Spleen (tissue), 11 donors: ENCODE results near the gene LHFPL3. TPM values are rescaled to one million over a fixed set of nuclear protein-coding genes. Genes with fewer than 3 reads are reported as not detected.

Source experiments
- DNase-seq: peaks from one replicate; pipeline ENCODE4 v3.0.0-alpha.2; 2020
- H3K27ac ChIP-seq, 8 donors: fragments of 200-600 bp; sonication (generic) in 7 of 8; 1 replicate in 4 of 8; 2 replicates in 4 of 8; pipeline versions ENCODE4 v1.5.0 to v1.8.0; 2016 to 2021; ENCODE audit warnings: inconsistent platforms in 4 of 8, mild to moderate bottlenecking in 4 of 8, moderate library complexity in 1 of 8
- H3K27me3 ChIP-seq, 7 donors: fragments of 200-600 bp; sonication (generic) in 6 of 7; replicated peaks in 1 of 7; 1 replicate in 4 of 7; 2 replicates in 3 of 7; pipeline versions ENCODE4 v1.5.0 to v1.8.0; 2016 to 2021; ENCODE audit warnings: inconsistent platforms in 3 of 7, mild to moderate bottlenecking in 1 of 7
- H3K36me3 ChIP-seq, 6 donors: fragments of 200-600 bp; sonication (generic) in 5 of 6; 1 replicate in 4 of 6; 2 replicates in 2 of 6; pipeline versions ENCODE4 v1.5.0 to v1.8.0; 2016 to 2021; ENCODE audit warnings: inconsistent platforms in 2 of 6
- H3K4me1 ChIP-seq, 6 donors: fragments of 200-600 bp; sonication (generic) in 5 of 6; 1 replicate in 3 of 6; 2 replicates in 3 of 6; pipeline versions ENCODE4 v1.5.0 to v1.8.0; 2016 to 2021; ENCODE audit warnings: inconsistent platforms in 3 of 6
- H3K4me3 ChIP-seq, 8 donors: fragments of 200-600 bp; sonication (generic) in 7 of 8; 1 replicate in 4 of 8; 2 replicates in 4 of 8; pipeline versions ENCODE4 v1.5.0 to v1.8.0; 2016 to 2021; ENCODE audit warnings: inconsistent platforms in 4 of 8, mild to moderate bottlenecking in 4 of 8, moderate library complexity in 2 of 8
- H3K9me3 ChIP-seq, 8 donors: fragments of 200-600 bp; sonication (generic) in 7 of 8; 1 replicate in 4 of 8; 2 replicates in 4 of 8; pipeline versions ENCODE4 v1.5.0 to v1.8.0; 2016 to 2021; ENCODE audit warnings: inconsistent platforms in 4 of 8
- POLR2A ChIP-seq, 3 donors: fragments of 450-650 bp; IDR thresholded peaks; one replicate each; pipeline ENCODE4 v1.5.1; 2017; ENCODE audit warnings: antibody characterized with exemption in 3 of 3, mild to moderate bottlenecking in 1 of 3
- POLR2AphosphoS5 ChIP-seq, 3 donors: sonication (generic); formaldehyde crosslinking; IDR thresholded peaks; one replicate each; pipeline ENCODE4 v1.5.1; 2017; ENCODE audit warnings: antibody characterized with exemption in 3 of 3
- WGBS, 5 donors: extraction: QIAGEN DNeasy Blood & Tissue Kit in 3 of 5; methylation state at CpG; one replicate each; pipeline versions ENCODE4 v1.1.5 to v1.1.7; 2013 to 2018; 5-methylcytosine and 5-hydroxymethylcytosine counted together
- intact Hi-C: fragments of 100-400 bp; cut with DNase I; formaldehyde crosslinking; loops from one replicate; pipeline ENCODE4 v1.15.0; 2023; ENCODE audit warnings: low total_unique reads
- polyA plus RNA-seq, 3 donors: library from polyadenylated mRNA; stranded (reverse); fragments of 200-250 nt; gene quantifications; one replicate each; pipeline ENCODE4 v1.2.1, GENCODE V29; 2013
- total RNA-seq, 7 donors: library from RNA; depleted of rRNA in 3 of 7; stranded (reverse); fragments of >200 nt in 3 of 7; fragmentation: NEBNext Ultra II Directional in 4 of 7; extraction: Animal tissue kit (Norgen Biotek cat#: 25700) in 4 of 7; gene quantifications; one replicate each; pipeline versions ENCODE4 v1.1.0 to v1.2.1, GENCODE V29; 2016 to 2021
- TF ChIP-seq, protein P1 (sequence below), 11 experiments: fragments of 200-600 bp in 7 of 11; fragments of 450-650 bp in 4 of 11; sonication (generic) in 4 of 11; IDR thresholded peaks in 8 of 11; conservative IDR thresholded peaks in 3 of 11; 1 replicate in 7 of 11; 2 replicates in 4 of 11; pipeline versions ENCODE4 v1.4.0 to v1.8.0; 2016 to 2021; ENCODE audit warnings: antibody characterized with exemption in 11 of 11, inconsistent platforms in 4 of 11, mild to moderate bottlenecking in 1 of 11
- donor health status: healthy with polysubstance abuse.
- donor health status: DM: no; HTN: no; CAD: no; lungs with moderate emphysema.
- donor health status: DM: no; HTN: no; CAD: no.
- donor health status: Bipolar disorder and iron deficiency.
- donor health status: healthy.
- donor health status: DM: no; HTN: no; CAD: no.
- donor health status: DM: yes; HTN: yes; CAD: no.

Gene LHFPL3
- total and polyA plus RNA-seq, 10 donors = 0.07 to 1.0 (median 0.20) TPM; not detected in 3

DNA sequence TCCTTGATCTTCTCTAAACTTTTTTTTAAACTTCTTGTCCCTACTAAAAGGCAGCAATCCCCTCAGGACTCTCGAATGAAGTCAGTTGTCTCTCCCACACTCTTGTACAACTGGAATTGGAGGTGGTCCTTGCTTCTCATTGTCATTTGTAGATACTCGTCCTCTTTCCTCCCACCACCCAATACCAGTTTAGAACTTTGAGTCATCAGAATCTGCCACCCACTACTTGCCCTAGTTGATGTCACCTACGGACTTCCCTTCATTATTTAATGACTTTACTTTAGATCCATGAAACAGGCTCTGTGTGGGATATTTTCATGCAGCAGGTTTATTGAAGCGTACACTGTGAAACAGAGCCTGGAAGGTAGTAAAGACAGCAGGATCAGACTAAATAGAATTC is 28.6 kb upstream of the LHFPL3 start:
- TF ChIP-seq, protein P1, sequence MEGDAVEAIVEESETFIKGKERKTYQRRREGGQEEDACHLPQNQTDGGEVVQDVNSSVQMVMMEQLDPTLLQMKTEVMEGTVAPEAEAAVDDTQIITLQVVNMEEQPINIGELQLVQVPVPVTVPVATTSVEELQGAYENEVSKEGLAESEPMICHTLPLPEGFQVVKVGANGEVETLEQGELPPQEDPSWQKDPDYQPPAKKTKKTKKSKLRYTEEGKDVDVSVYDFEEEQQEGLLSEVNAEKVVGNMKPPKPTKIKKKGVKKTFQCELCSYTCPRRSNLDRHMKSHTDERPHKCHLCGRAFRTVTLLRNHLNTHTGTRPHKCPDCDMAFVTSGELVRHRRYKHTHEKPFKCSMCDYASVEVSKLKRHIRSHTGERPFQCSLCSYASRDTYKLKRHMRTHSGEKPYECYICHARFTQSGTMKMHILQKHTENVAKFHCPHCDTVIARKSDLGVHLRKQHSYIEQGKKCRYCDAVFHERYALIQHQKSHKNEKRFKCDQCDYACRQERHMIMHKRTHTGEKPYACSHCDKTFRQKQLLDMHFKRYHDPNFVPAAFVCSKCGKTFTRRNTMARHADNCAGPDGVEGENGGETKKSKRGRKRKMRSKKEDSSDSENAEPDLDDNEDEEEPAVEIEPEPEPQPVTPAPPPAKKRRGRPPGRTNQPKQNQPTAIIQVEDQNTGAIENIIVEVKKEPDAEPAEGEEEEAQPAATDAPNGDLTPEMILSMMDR (IDR thresholded peaks at IDR 0.05 in 8 of 11, conservative IDR thresholded peaks at IDR 0.05 in 3 of 11) = no peak
- 50 to 59% (median 53%) methylated on average over 4 of the region's 4 CpGs for WGBS, 5 donors
- Histone ChIP-seq H3K27ac (no peak overlapping the region), H3K27me3 (peaks cover 0 to 3% (median 0%) of the 10 kb centered on the region in 7 donors), H3K4me3 (no peak overlapping the region), H3K4me1 (no peaks in the 10 kb centered on the region), H3K36me3 (no peaks in the 10 kb centered on the region), H3K9me3 (peaks cover 0 to 10% (median 0%) of the 10 kb centered on the region in 8 donors)
- no peak for DNase-seq
- intact Hi-C loops = no loop called here

DNA sequence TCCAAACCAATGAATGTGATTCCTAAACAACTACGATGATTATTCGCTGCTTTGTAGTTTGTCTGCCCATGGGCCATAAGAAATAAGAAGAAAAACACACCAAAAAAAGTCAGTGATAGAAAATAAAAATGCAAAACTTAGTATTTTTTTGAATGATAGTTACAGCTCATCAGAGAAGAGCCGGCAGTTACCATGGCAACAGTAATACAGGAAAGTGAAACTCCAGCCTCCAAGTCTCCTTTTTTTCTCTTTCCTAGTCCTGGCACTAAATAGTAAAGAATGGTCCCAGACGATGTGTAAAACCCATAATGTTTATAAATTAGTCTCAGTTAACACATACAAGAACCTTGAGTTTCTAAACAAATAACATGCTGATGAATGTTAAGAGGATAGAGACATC is 21.6 kb upstream of the LHFPL3 start:
- DNase-seq = no peak
- Histone ChIP-seq H3K27me3 (no peaks in the 10 kb centered on the region), H3K4me1 (no peaks in the 10 kb centered on the region), H3K27ac (no peak overlapping the region), H3K4me3 (no peak overlapping the region), H3K36me3 (no peaks in the 10 kb centered on the region), H3K9me3 (no peaks in the 10 kb centered on the region)
- WGBS, 5 donors = 77 to 90% (median 81%) methylated on average over 4 of the region's 4 CpGs
- intact Hi-C loops = no loop called here
- TF ChIP-seq POLR2AphosphoS5 (IDR thresholded peaks at IDR 0.05) (no peak), POLR2A (IDR thresholded peaks at IDR 0.05) (no peak)
- TF ChIP-seq, protein P1 (IDR thresholded peaks at IDR 0.05 in 8 of 11, conservative IDR thresholded peaks at IDR 0.05 in 3 of 11) = no peak

- no peaks in the 10 kb centered on the region for H3K36me3 ChIP-seq
- no peak overlapping the region for H3K27ac ChIP-seq
- 61 to 71% (median 64%) methylated on average over 5 of the region's 5 CpGs for WGBS, 5 donors
- no peak overlapping the region for H3K4me3 ChIP-seq
- intact Hi-C loops = no loop called here
- TF ChIP-seq POLR2AphosphoS5 (IDR thresholded peaks at IDR 0.05) (no peak), POLR2A (IDR thresholded peaks at IDR 0.05) (no peak)
- TF ChIP-seq, protein P1 (IDR thresholded peaks at IDR 0.05 in 8 of 11, conservative IDR thresholded peaks at IDR 0.05 in 3 of 11) = no peak
- no peaks in the 10 kb centered on the region for H3K27me3 ChIP-seq
- H3K4me1 ChIP-seq = no peaks in the 10 kb centered on the region
- peaks cover 6 to 69% (median 47%) of the 10 kb centered on the region in 8 donors for H3K9me3 ChIP-seq
- DNase-seq = no peak
Measured at GRCh38 chr7:104317948-104318629, 10.3 kb upstream of the LHFPL3 start.

- Histone ChIP-seq H3K27me3 (peaks cover 3 to 82% (median 45%) of the 10 kb centered on the region in 7 donors), H3K36me3 (no peaks in the 10 kb centered on the region), H3K4me3 (no peak overlapping the region), H3K9me3 (peaks cover 0 to 7% (median under 1%) of the 10 kb centered on the region in 8 donors), H3K4me1 (peaks cover 0 to 20% (median 14%) of the 10 kb centered on the region in 6 donors), H3K27ac (no peak overlapping the region)
- intact Hi-C loops = no loop called here
- 40 to 53% (median 47%) methylated on average over 7 of the region's 7 CpGs for WGBS, 5 donors
- DNase-seq = no peak
- no peak for TF ChIP-seq POLR2A (IDR thresholded peaks at IDR 0.05)
- TF ChIP-seq, protein P1 (IDR thresholded peaks at IDR 0.05 in 8 of 11, conservative IDR thresholded peaks at IDR 0.05 in 3 of 11) = no peak
Measured at GRCh38 chr7:104327534-104327933, 869 bp upstream of the LHFPL3 start.
